Calu3 (cell line): ENCODE results near the gene PAEP. TPM values are rescaled to one million over a fixed set of nuclear protein-coding genes. Genes with fewer than 3 reads are reported as not detected.

Source experiments
- BruUV-seq: library from RNA; stranded (reverse); fragments of 400-500 nt; replicated peaks from 2 replicates; lab custom pipeline; 2021; lab: Mats Ljungman, UMichigan
- CTCF ChIA-PET: fragments of 300-600 bp; sonication (Branson Sonifier 250); formaldehyde crosslinking; loops from one replicate; lab custom pipeline; 2022; ENCODE audit warnings: antibody characterized with exemption; lab: Charles Lee
- DNase-seq: peaks from one replicate; pipeline ENCODE4 v3.0.0; 2022
- H3K27ac Mint-ChIP-seq: one replicate; pipeline ENCODE4 v1.8.0; 2022; ENCODE audit warnings: mixed read lengths; ENCODE audit not compliant: unreplicated experiment
- H3K27me3 Mint-ChIP-seq: one replicate; pipeline ENCODE4 v1.8.0; 2022; ENCODE audit warnings: mixed read lengths; ENCODE audit not compliant: unreplicated experiment
- H3K36me3 Mint-ChIP-seq: one replicate; pipeline ENCODE4 v1.8.0; 2022; ENCODE audit warnings: mild to moderate bottlenecking, moderate library complexity, mixed read lengths; ENCODE audit not compliant: insufficient read depth, unreplicated experiment
- H3K4me1 Mint-ChIP-seq: one replicate; pipeline ENCODE4 v1.8.0; 2022; ENCODE audit warnings: mild to moderate bottlenecking, low read depth, mixed read lengths; ENCODE audit not compliant: unreplicated experiment
- H3K4me3 Mint-ChIP-seq: one replicate; pipeline ENCODE4 v1.8.0; 2022; ENCODE audit warnings: mild to moderate bottlenecking, low read depth, moderate library complexity, mixed read lengths; ENCODE audit not compliant: unreplicated experiment
- H3K9me3 Mint-ChIP-seq: one replicate; pipeline ENCODE4 v1.8.0; 2022; ENCODE audit warnings: low read depth, mixed read lengths; ENCODE audit not compliant: unreplicated experiment
- CTCF ChIP-seq: fragments of 200-600 bp; IDR thresholded peaks from one replicate; pipeline ENCODE4 v1.8.0; 2022; ENCODE audit warnings: antibody characterized with exemption; ENCODE audit not compliant: unreplicated experiment
- intact Hi-C: fragments of 100-400 bp; cut with micrococcal nuclease; formaldehyde crosslinking; loops from one replicate; pipeline ENCODE4 v1.10.0; 2022; ENCODE audit not compliant: unreplicated experiment
- total RNA-seq: library from RNA; stranded (reverse); gene quantifications from 2 replicates; pipeline ENCODE4 v1.2.3, GENCODE V29; 2022

PAEP gene
- total RNA-seq, 1 experiment from 2014 or later: 0.45 TPM

- TF ChIP-seq CTCF: no peak
- peaks cover 87% of the 10 kb centered on the region for H3K27me3 Mint-ChIP-seq
- CTCF ChIA-PET: interaction anchor here (0.6 to 0.9 kb wide), 2 partner anchors 10 to 40 kb away, joined by 3 read pairs; no protein-coding TSS in a partner anchor
- H3K27ac Mint-ChIP-seq: no peak overlapping the region
- no peak for DNase-seq
- no TSS peak for BruUV-seq
- intact Hi-C loops: no loop called here
- H3K4me1 Mint-ChIP-seq: no peaks in the 10 kb centered on the region
- no peak overlapping the region for H3K4me3 Mint-ChIP-seq
- no peaks in the 10 kb centered on the region for H3K9me3 Mint-ChIP-seq
- H3K36me3 Mint-ChIP-seq: no peaks in the 10 kb centered on the region
These were observed 51.7 kb downstream of the PAEP start for GRCh38 chr9:135612981-135613910.

GRCh38 chr9:135613946-135614805, 52.6 kb downstream of the PAEP start:
- no peak for TF ChIP-seq CTCF
- H3K9me3 Mint-ChIP-seq: no peaks in the 10 kb centered on the region
- BruUV-seq: no TSS peak
- no peak overlapping the region for H3K4me3 Mint-ChIP-seq
- DNase-seq: no peak
- H3K36me3 Mint-ChIP-seq: peaks cover 3% of the 10 kb centered on the region
- intact Hi-C loops: no loop called here
- peaks cover 95% of the 10 kb centered on the region for H3K27me3 Mint-ChIP-seq
- CTCF ChIA-PET: interaction anchor here (0.6 kb wide), 1 partner anchor 39 kb away, joined by 3 read pairs; no protein-coding TSS in a partner anchor
- no peak overlapping the region for H3K27ac Mint-ChIP-seq
- H3K4me1 Mint-ChIP-seq: no peaks in the 10 kb centered on the region

- Mint-ChIP-seq H3K9me3 (no peaks in the 10 kb centered on the region), H3K27me3 (peaks cover 95% of the 10 kb centered on the region), H3K4me3 (no peak overlapping the region), H3K36me3 (peaks cover 4% of the 10 kb centered on the region), H3K27ac (no peak overlapping the region), H3K4me1 (no peaks in the 10 kb centered on the region)
- no peak for TF ChIP-seq CTCF
- CTCF ChIA-PET: no interaction called here
- intact Hi-C loops: no loop called here
- DNase-seq: no peak
- BruUV-seq: no TSS peak
These were observed 53.5 kb downstream of the PAEP start for GRCh38 chr9:135614821-135615665.
